GM19193 (cell line): ENCODE data around the gene AHCYL2.

Experiments used
- POLR2A ChIP-seq: IDR thresholded peaks from 4 replicates; pipeline ENCODE4 v1.6.1; 2011; ENCODE audit not compliant: insufficient read depth, insufficient read length; ENCODE audit errors: extremely low read depth

Gene AHCYL2

GRCh38 chr7:129202058-129202777 is 22.6 kb upstream of the AHCYL2 start:
- no peak for TF ChIP-seq POLR2A

DNA sequence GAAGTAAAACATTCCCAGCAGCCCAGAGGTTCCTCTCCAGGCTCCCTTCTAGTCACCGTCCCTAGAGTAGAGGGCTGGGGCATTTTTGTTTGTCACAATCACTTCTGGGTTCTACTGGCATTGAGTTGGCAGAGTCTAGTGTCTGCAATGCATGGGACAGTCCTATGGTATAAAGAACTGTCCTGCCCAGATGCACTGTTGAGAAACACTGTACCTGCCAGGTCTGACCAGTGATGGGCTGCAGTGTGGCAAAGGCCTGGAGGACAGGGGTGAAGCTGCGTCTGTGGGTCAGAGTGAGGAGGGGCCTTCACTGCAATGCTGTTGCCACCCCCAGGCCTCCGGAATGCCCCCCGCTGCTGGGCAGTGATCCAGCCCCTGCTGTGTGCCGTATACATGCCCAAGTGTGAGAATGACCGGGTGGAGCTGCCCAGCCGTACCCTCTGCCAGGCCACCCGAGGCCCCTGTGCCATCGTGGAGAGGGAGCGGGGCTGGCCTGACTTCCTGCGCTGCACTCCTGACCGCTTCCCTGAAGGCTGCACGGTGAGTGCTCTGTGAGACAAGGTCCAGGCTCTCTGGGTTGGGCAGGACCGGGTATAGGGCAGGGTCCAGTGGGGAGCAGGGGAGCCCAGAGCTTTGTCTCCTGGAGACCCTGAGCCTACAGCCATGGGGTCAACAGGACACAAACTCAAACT is 21.6 kb upstream of the AHCYL2 start:
- TF ChIP-seq POLR2A: no peak

DNA sequence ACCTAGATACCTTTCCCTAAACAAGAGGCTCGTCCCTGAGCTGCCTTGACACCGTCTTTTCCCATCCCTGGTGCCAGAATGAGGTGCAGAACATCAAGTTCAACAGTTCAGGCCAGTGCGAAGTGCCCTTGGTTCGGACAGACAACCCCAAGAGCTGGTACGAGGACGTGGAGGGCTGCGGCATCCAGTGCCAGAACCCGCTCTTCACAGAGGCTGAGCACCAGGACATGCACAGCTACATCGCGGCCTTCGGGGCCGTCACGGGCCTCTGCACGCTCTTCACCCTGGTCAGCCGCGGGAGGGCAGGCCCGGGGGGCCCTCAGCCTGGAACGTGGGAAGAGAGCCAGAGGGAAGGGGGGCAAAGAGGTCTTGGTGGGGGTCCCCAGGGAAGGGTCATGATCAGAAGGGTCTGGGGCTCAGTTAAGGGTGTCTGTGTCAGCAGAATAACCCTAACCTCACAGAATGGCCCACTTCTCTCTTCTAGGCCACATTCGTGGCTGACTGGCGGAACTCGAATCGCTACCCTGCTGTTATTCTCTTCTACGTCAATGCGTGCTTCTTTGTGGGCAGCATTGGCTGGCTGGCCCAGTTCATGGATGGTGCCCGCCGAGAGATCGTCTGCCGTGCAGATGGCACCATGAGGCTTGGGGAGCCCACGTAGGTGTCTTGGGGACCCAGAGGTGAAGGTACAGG is 19.6 kb upstream of the AHCYL2 start:
- TF ChIP-seq POLR2A: no peak

DNA sequence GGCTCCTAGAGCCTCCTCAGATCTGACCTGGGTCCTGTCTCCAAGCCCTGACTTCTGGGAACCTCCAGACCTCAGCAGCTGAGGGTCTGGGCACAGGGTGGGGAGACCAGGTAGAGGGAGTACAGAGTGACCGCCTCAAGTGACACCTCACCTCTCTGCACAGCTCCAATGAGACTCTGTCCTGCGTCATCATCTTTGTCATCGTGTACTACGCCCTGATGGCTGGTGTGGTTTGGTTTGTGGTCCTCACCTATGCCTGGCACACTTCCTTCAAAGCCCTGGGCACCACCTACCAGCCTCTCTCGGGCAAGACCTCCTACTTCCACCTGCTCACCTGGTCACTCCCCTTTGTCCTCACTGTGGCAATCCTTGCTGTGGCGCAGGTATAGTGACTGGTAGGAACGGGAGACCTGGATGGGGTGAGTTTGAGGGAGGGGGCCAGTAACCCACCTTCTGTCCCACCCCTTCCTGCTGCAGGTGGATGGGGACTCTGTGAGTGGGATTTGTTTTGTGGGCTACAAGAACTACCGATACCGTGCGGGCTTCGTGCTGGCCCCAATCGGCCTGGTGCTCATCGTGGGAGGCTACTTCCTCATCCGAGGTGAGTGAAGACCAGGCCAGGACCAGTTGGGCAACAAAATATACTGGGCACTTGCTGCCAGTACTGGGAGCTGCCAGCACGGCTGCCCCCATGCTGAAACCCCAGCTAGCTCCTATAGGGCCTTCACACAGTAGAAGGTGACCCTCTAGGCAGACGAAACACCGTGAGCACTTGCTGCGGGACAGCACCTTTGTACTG is 18.6 kb upstream of the AHCYL2 start:
- TF ChIP-seq POLR2A: no peak

- no peak for TF ChIP-seq POLR2A
These were observed 16.2 kb upstream of the AHCYL2 start for GRCh38 chr7:129208667-129209066.

DNA sequence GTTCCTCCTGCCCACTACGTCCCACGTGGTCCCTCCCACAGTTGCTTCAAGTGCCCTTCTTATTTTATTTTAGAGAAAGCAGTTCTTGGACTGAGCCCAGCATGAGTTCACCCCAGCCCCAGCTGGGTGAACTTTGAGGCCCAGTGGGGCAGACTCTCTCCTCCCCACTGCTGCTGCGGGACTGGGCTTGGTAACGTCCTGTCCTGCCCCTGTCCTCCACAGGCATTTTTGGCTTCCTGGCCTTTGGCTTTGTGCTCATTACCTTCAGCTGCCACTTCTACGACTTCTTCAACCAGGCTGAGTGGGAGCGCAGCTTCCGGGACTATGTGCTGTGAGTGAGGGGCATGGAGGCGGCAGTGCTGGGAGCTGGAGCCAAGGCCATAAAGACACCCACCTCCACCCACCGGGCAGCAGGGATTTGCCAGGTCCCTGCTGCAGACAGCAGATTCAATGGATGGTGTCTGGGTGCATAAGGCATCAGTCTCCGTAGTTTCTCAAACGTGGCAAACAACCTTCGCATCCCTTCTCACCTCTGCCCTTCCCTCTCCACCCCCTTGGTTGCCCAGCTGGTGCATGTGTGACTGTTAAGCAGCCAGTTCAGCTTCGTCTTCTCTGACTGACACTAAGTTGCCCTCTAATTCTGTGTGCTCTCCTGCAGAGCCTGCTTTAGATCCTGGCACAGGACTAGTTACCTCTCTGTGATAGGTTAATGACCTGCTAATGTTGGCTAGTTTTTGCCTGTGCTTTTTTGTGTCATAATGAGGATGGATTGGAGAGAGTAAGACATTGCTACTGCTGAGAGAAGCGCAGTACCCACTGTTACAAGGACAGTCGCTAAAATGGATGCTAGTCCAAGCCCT is 15.5 kb upstream of the AHCYL2 start:
- no peak for TF ChIP-seq POLR2A

- no peak for TF ChIP-seq POLR2A
These were observed 14.4 kb upstream of the AHCYL2 start for GRCh38 chr7:129210256-129210988.

DNA sequence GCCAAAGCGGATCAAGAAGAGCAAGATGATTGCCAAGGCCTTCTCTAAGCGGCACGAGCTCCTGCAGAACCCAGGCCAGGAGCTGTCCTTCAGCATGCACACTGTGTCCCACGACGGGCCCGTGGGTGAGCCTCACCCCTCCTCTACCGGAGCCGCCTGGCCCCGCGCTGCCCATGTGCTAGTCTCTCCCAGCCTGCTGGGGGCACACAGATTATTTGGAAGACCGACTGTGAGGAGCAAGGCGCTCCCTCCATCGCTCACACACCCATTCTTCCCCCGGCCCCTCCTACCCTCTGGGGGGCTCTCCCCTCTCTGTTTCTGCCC is 13.9 kb upstream of the AHCYL2 start:
- TF ChIP-seq POLR2A: no peak

GRCh38 chr7:129212126-129212525 is 12.7 kb upstream of the AHCYL2 start:
- TF ChIP-seq POLR2A: no peak

DNA sequence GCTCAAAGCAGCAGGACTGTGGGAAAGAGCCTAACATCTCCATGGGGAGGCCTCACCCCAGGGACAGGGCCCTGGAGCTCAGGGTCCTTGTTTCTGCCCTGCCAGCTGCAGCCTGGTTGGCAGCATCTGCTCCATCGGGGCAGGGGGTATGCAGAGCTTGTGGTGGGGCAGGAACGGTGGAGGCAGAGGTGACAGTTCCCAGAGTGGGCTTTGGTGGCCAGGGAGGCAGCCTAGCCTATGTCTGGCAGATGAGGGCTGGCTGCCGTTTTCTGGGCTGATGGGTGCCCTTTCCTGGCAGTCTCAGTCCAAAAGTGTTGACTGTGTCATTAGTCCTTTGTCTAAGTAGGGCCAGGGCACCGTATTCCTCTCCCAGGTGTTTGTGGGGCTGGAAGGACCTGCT is 12.2 kb upstream of the AHCYL2 start:
- no peak for TF ChIP-seq POLR2A

GRCh38 chr7:129213828-129214227 is 11.0 kb upstream of the AHCYL2 start:
- no peak for TF ChIP-seq POLR2A

- TF ChIP-seq POLR2A: no peak
These were observed 6.2 kb upstream of the AHCYL2 start for GRCh38 chr7:129218514-129219062.

DNA sequence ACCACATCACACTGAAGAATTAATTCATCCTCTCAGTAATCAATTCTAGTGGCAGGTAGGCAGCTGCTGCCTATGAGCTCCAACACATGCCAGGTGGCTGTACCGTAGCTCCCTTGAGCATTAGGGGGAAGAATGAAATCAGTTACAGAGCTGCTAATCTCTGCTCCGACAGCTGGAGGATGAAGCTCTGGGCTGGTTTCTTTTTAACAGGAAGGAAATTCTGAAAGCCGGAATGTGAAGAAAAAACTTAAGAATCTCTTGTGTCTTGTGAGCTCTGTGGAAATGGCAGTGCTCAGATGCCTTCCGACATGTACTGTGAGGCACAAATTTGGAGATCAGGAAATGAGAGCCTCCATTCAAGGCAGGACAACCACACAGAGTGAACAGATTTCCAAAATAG is 2.8 kb upstream of the AHCYL2 start:
- no peak for TF ChIP-seq POLR2A

- TF ChIP-seq POLR2A: no peak
These were observed 538 bp downstream of the AHCYL2 start for GRCh38 chr7:129225206-129225930.
